GM18520 (cell line): ENCODE data around the gene XPO1.
A peak's percentile ranks its signal among the peaks of the same experiment; 100 is the strongest.

ENCODE experiments used
- ATAC-seq: cut with Tn5 transposase; IDR thresholded peaks from one replicate; pipeline ENCODE4 v1.9.1; 2021; ENCODE audit not compliant: unreplicated experiment

The XPO1 gene

GRCh38 chr2:61437170-61437569 is 101.0 kb downstream of the XPO1 start:
- no peak for ATAC-seq

DNA sequence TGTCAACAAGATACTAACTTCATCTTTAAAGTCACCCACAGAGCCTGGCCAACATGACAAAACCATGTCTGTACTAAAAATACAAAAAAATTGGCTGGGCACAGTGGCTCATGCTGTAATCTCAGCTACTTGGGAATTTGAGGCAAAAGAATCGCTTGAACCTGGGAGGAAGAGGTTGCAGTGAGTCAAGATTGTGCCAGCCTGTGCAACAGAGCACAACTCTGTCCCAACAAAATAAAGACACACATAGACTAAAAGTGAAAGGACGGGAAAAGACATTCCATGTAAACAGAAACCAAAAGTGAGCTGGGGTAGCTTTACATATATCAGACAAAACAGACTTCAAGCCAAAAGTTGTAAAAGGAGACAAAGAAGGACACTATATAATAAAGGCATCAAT is 102.1 kb downstream of the XPO1 start:
- ATAC-seq: no peak

DNA sequence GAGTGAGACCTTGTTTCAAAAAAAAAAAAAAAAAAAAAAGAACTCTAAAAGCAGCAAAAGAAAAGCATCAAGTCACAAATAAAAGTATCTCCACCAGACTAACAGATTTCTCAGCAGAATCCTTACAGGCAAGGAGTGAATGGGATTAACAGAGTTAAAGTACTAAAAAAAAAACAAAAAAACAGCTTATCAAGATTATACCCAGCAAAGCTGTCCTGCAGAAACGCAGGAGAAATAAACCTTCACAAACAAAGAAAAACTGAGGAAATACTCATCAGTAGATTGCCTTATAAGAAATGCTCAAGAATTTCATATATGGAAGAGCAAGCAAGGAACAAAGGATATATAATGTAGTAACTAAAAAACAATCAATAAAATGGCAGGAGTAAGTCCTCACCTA is 102.9 kb downstream of the XPO1 start:
- ATAC-seq: no peak

DNA sequence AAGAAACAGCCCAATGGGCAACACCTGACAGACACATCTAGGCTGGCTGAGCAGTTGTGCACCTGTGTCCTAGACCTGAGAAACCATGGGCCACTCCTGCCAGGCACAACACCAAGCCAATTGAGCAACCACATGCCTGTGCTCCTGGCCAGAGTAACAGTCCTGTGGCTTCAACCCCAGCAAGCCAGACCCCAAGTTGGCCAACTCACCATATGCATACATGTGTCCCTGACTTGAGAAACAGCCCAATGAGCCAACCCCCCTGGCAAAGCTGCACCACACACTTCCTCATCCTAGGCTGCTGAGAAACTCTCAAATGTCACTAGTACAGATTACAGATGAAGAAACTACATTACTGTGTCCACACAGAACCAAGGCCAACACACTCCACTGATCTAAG is 103.8 kb downstream of the XPO1 start:
- peak; percentile 33 for ATAC-seq

DNA sequence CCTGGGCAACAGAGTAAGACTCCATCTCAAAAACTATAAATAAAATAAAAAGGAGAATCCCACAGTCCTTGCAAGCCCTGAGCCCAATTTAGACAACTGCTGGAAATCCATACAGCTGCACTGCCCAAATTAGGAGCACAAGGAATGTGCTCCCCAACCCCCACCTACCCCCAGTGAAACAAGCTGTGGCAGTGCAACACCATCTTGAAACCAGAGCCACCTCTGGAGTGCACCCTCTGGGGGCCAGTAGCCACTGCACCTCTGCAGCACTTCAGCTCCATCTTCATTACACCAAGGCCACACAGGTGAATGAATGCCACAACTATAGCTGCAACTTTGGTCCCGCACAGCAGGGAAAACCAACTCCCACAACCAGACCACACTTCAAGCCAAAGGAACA is 104.5 kb downstream of the XPO1 start:
- no peak for ATAC-seq

GRCh38 chr2:61432990-61433389 is 105.2 kb downstream of the XPO1 start:
- ATAC-seq: no peak

- ATAC-seq: no peak
These were observed 106.8 kb downstream of the XPO1 start for GRCh38 chr2:61431345-61431744.
